Measurements from ENCODE around the gene UNG.
A peak's percentile ranks its signal among the peaks of the same experiment; 100 is the strongest.

Gene UNG

GRCh38 chr12:109116611-109116949, 19.2 kb downstream of the UNG start:
- H3K9ac ChIP-seq (ENCODE audit: low read depth in 1 of 2, low read length in 2 of 2): peak overlapping the region; percentile 14 to 54
- peaks cover 22 to 33% of the 10 kb centered on the region in 2 donors for H3K4me1 ChIP-seq (ENCODE audit: control insufficient read depth in 2 of 2, insufficient read depth in 2 of 2, low read length in 2 of 2)

GRCh38 chr12:109120095-109120494, 22.7 kb downstream of the UNG start:
- Histone ChIP-seq H3K9ac (ENCODE audit: low read depth in 1 of 2, low read length in 2 of 2) (no peak overlapping the region), H3K9me3 (ENCODE audit: control insufficient read depth in 2 of 2, low read length in 2 of 2) (no peaks in the 10 kb centered on the region), H3K4me3 (ENCODE audit: low read length in 2 of 2) (no peak overlapping the region), H3K27me3 (ENCODE audit: control insufficient read depth in 2 of 2, insufficient read depth in 2 of 2, low read length in 2 of 2) (no peaks in the 10 kb centered on the region), H3K27ac (ENCODE audit: low read depth in 2 of 2, low read length in 2 of 2) (no peak overlapping the region), H3K36me3 (ENCODE audit: control insufficient read depth in 2 of 2, insufficient read depth in 2 of 2, low read length in 2 of 2) (peaks cover 0 to 5% of the 10 kb centered on the region in 2 donors), H3K4me1 (ENCODE audit: control insufficient read depth in 2 of 2, insufficient read depth in 2 of 2, low read length in 2 of 2) (peaks cover 15 to 19% of the 10 kb centered on the region in 2 donors)

More at GRCh38 chr12:109116611-109116949, 19.2 kb downstream of the UNG start:
- H3K27ac ChIP-seq (ENCODE audit: low read depth in 2 of 2, low read length in 2 of 2): peak overlapping the region; percentile 77 to 83
- H3K36me3 ChIP-seq (ENCODE audit: control insufficient read depth in 2 of 2, insufficient read depth in 2 of 2, low read length in 2 of 2): peaks cover 0 to 5% of the 10 kb centered on the region in 2 donors
- no peaks in the 10 kb centered on the region for H3K9me3 ChIP-seq (ENCODE audit: control insufficient read depth in 2 of 2, low read length in 2 of 2)
- H3K27me3 ChIP-seq (ENCODE audit: control insufficient read depth in 2 of 2, insufficient read depth in 2 of 2, low read length in 2 of 2): no peaks in the 10 kb centered on the region
- H3K4me3 ChIP-seq (ENCODE audit: low read length in 2 of 2): no peak overlapping the region

- Histone ChIP-seq H3K9me3 (ENCODE audit: control insufficient read depth in 2 of 2, low read length in 2 of 2) (no peaks in the 10 kb centered on the region), H3K4me1 (ENCODE audit: control insufficient read depth in 2 of 2, insufficient read depth in 2 of 2, low read length in 2 of 2) (peaks cover 12 to 14% of the 10 kb centered on the region in 2 donors), H3K27me3 (ENCODE audit: control insufficient read depth in 2 of 2, insufficient read depth in 2 of 2, low read length in 2 of 2) (no peaks in the 10 kb centered on the region), H3K27ac (ENCODE audit: low read depth in 2 of 2, low read length in 2 of 2) (no peak overlapping the region), H3K4me3 (ENCODE audit: low read length in 2 of 2) (no peak overlapping the region), H3K9ac (ENCODE audit: low read depth in 1 of 2, low read length in 2 of 2) (no peak overlapping the region), H3K36me3 (ENCODE audit: control insufficient read depth in 2 of 2, insufficient read depth in 2 of 2, low read length in 2 of 2) (peaks cover 0 to 5% of the 10 kb centered on the region in 2 donors)
Observed at GRCh38 chr12:109120557-109120956, 23.2 kb downstream of the UNG start.

- Histone ChIP-seq H3K9ac (ENCODE audit: low read depth in 1 of 2, low read length in 2 of 2) (no peak overlapping the region), H3K9me3 (ENCODE audit: control insufficient read depth in 2 of 2, low read length in 2 of 2) (no peaks in the 10 kb centered on the region), H3K36me3 (ENCODE audit: control insufficient read depth in 2 of 2, insufficient read depth in 2 of 2, low read length in 2 of 2) (peaks cover 0 to 5% of the 10 kb centered on the region in 2 donors), H3K4me3 (ENCODE audit: low read length in 2 of 2) (no peak overlapping the region), H3K27me3 (ENCODE audit: control insufficient read depth in 2 of 2, insufficient read depth in 2 of 2, low read length in 2 of 2) (no peaks in the 10 kb centered on the region), H3K27ac (ENCODE audit: low read depth in 2 of 2, low read length in 2 of 2) (no peak overlapping the region), H3K4me1 (ENCODE audit: control insufficient read depth in 2 of 2, insufficient read depth in 2 of 2, low read length in 2 of 2) (peaks cover 6 to 8% of the 10 kb centered on the region in 2 donors)
Observed at GRCh38 chr12:109121346-109121880, 24.0 kb downstream of the UNG start.

GRCh38 chr12:109124878-109125648, 27.7 kb downstream of the UNG start:
- Histone ChIP-seq H3K27ac (ENCODE audit: low read depth in 2 of 2, low read length in 2 of 2) (no peak overlapping the region), H3K4me3 (ENCODE audit: low read length in 2 of 2) (no peak overlapping the region), H3K36me3 (ENCODE audit: control insufficient read depth in 2 of 2, insufficient read depth in 2 of 2, low read length in 2 of 2) (peaks cover 0 to 3% of the 10 kb centered on the region in 2 donors), H3K27me3 (ENCODE audit: control insufficient read depth in 2 of 2, insufficient read depth in 2 of 2, low read length in 2 of 2) (no peaks in the 10 kb centered on the region), H3K9me3 (ENCODE audit: control insufficient read depth in 2 of 2, low read length in 2 of 2) (no peaks in the 10 kb centered on the region), H3K4me1 (ENCODE audit: control insufficient read depth in 2 of 2, insufficient read depth in 2 of 2, low read length in 2 of 2) (peaks cover 2 to 4% of the 10 kb centered on the region in 2 donors), H3K9ac (ENCODE audit: low read depth in 1 of 2, low read length in 2 of 2) (no peak overlapping the region)

GRCh38 chr12:109125791-109126190, 28.4 kb downstream of the UNG start:
- Histone ChIP-seq H3K9ac (ENCODE audit: low read depth in 1 of 2, low read length in 2 of 2) (no peak overlapping the region), H3K36me3 (ENCODE audit: control insufficient read depth in 2 of 2, insufficient read depth in 2 of 2, low read length in 2 of 2) (no peaks in the 10 kb centered on the region), H3K4me1 (ENCODE audit: control insufficient read depth in 2 of 2, insufficient read depth in 2 of 2, low read length in 2 of 2) (peaks cover 2 to 4% of the 10 kb centered on the region in 2 donors), H3K27me3 (ENCODE audit: control insufficient read depth in 2 of 2, insufficient read depth in 2 of 2, low read length in 2 of 2) (no peaks in the 10 kb centered on the region), H3K4me3 (ENCODE audit: low read length in 2 of 2) (no peak overlapping the region), H3K9me3 (ENCODE audit: control insufficient read depth in 2 of 2, low read length in 2 of 2) (no peaks in the 10 kb centered on the region), H3K27ac (ENCODE audit: low read depth in 2 of 2, low read length in 2 of 2) (no peak overlapping the region)

- Histone ChIP-seq H3K9me3 (ENCODE audit: control insufficient read depth in 2 of 2, low read length in 2 of 2) (no peaks in the 10 kb centered on the region), H3K4me3 (ENCODE audit: low read length in 2 of 2) (no peak overlapping the region), H3K9ac (ENCODE audit: low read depth in 1 of 2, low read length in 2 of 2) (no peak overlapping the region), H3K27me3 (ENCODE audit: control insufficient read depth in 2 of 2, insufficient read depth in 2 of 2, low read length in 2 of 2) (no peaks in the 10 kb centered on the region), H3K4me1 (ENCODE audit: control insufficient read depth in 2 of 2, insufficient read depth in 2 of 2, low read length in 2 of 2) (peaks cover 2 to 4% of the 10 kb centered on the region in 2 donors), H3K27ac (ENCODE audit: low read depth in 2 of 2, low read length in 2 of 2) (no peak overlapping the region), H3K36me3 (ENCODE audit: control insufficient read depth in 2 of 2, insufficient read depth in 2 of 2, low read length in 2 of 2) (no peaks in the 10 kb centered on the region)
Observed at GRCh38 chr12:109126784-109127183, 29.4 kb downstream of the UNG start.

- no peaks in the 10 kb centered on the region for H3K36me3 ChIP-seq (ENCODE audit: control insufficient read depth in 2 of 2, insufficient read depth in 2 of 2, low read length in 2 of 2)
- H3K4me1 ChIP-seq (ENCODE audit: control insufficient read depth in 2 of 2, insufficient read depth in 2 of 2, low read length in 2 of 2): peaks cover 2 to 4% of the 10 kb centered on the region in 2 donors
- no peak overlapping the region for H3K27ac ChIP-seq (ENCODE audit: low read depth in 2 of 2, low read length in 2 of 2)
- H3K4me3 ChIP-seq (ENCODE audit: low read length in 2 of 2): no peak overlapping the region
- no peak overlapping the region for H3K9ac ChIP-seq (ENCODE audit: low read depth in 1 of 2, low read length in 2 of 2)
- H3K9me3 ChIP-seq (ENCODE audit: control insufficient read depth in 2 of 2, low read length in 2 of 2): no peaks in the 10 kb centered on the region
- no peaks in the 10 kb centered on the region for H3K27me3 ChIP-seq (ENCODE audit: control insufficient read depth in 2 of 2, insufficient read depth in 2 of 2, low read length in 2 of 2)
Observed at GRCh38 chr12:109127533-109128242, 30.3 kb downstream of the UNG start.

GRCh38 chr12:109130297-109131153, 33.1 kb downstream of the UNG start:
- Histone ChIP-seq H3K36me3 (ENCODE audit: control insufficient read depth in 2 of 2, insufficient read depth in 2 of 2, low read length in 2 of 2) (no peaks in the 10 kb centered on the region), H3K27me3 (ENCODE audit: control insufficient read depth in 2 of 2, insufficient read depth in 2 of 2, low read length in 2 of 2) (no peaks in the 10 kb centered on the region), H3K27ac (ENCODE audit: low read depth in 2 of 2, low read length in 2 of 2) (no peak overlapping the region), H3K9me3 (ENCODE audit: control insufficient read depth in 2 of 2, low read length in 2 of 2) (no peaks in the 10 kb centered on the region), H3K9ac (ENCODE audit: low read depth in 1 of 2, low read length in 2 of 2) (no peak overlapping the region), H3K4me3 (ENCODE audit: low read length in 2 of 2) (no peak overlapping the region), H3K4me1 (ENCODE audit: control insufficient read depth in 2 of 2, insufficient read depth in 2 of 2, low read length in 2 of 2) (peaks cover 0 to 4% of the 10 kb centered on the region in 2 donors)

Data from mucosa of rectum (tissue), 2 donors.